Neural cell (in vitro differentiated cells): ENCODE data around the gene C1orf87. TPM values are rescaled to one million over a fixed set of nuclear protein-coding genes. Genes with fewer than 3 reads are reported as not detected.

ENCODE experiments used
- H2AFZ ChIP-seq: fragments of 200-600, 300-800 bp; sonication (generic), shearing (Covaris generic); 2 replicates; pipeline ENCODE4 v1.6.0; 2014; ENCODE audit warnings: low read depth, mild to moderate bottlenecking, antibody characterized with exemption, low read length, moderate library complexity
- H3F3A ChIP-seq: fragments of 200-600 bp; shearing (Covaris generic); 2 replicates; pipeline ENCODE4 v1.6.1; 2016; ENCODE audit warnings: mild to moderate bottlenecking, moderate library complexity, mixed read lengths, antibody characterized with exemption, low read length; ENCODE audit not compliant: insufficient read depth, poor library complexity, severe bottlenecking
- H3K27ac ChIP-seq: fragments of 200-600, 300-800 bp; sonication (generic), shearing (Covaris generic); 2 replicates; pipeline ENCODE4 v1.5.1; 2014; ENCODE audit warnings: mild to moderate bottlenecking, low read length, moderate library complexity
- H3K27me3 ChIP-seq: fragments of 300-800, 200-600 bp; sonication (generic), shearing (Covaris generic); 2 replicates; pipeline ENCODE4 v1.6.0; 2014; ENCODE audit warnings: mild to moderate bottlenecking, low read depth, low read length, moderate library complexity; ENCODE audit not compliant: insufficient read depth
- H3K36me3 ChIP-seq: fragments of 300-800, 200-600 bp; sonication (generic), shearing (Covaris generic); 2 replicates; pipeline ENCODE4 v1.5.1; 2014; ENCODE audit warnings: mild to moderate bottlenecking, antibody characterized with exemption, low read length, moderate library complexity; ENCODE audit not compliant: insufficient read depth
- H3K4me2 ChIP-seq: fragments of 300-800, 200-600 bp; sonication (generic), shearing (Covaris generic); 2 replicates; pipeline ENCODE4 v1.6.0; 2014; ENCODE audit warnings: mild to moderate bottlenecking, low read length
- H3K4me3 ChIP-seq: fragments of 300-800, 200-600 bp; sonication (generic), shearing (Covaris generic); 2 replicates; pipeline ENCODE4 v1.5.1; 2014; ENCODE audit warnings: mild to moderate bottlenecking, low read length, moderate library complexity
- H3K79me2 ChIP-seq: fragments of 200-600 bp; shearing (Covaris generic); replicated peaks from 2 replicates; pipeline ENCODE4 v1.6.0; 2014; ENCODE audit warnings: mild to moderate bottlenecking, low read length, moderate library complexity; ENCODE audit not compliant: insufficient read depth
- H3K9ac ChIP-seq: fragments of 300-800, 200-600 bp; sonication (generic), shearing (Covaris generic); 2 replicates; pipeline ENCODE4 v1.6.1; 2016; ENCODE audit warnings: mild to moderate bottlenecking, low read length, mixed read lengths
- H3K9me2 ChIP-seq: fragments of 200-600 bp; shearing (Covaris generic); 2 replicates; pipeline ENCODE4 v1.6.1; 2016; ENCODE audit warnings: mild to moderate bottlenecking, low read length, mixed read lengths; ENCODE audit not compliant: insufficient read depth
- H3K9me3 ChIP-seq: fragments of 200-600, 300-800 bp; sonication (generic), shearing (Covaris generic); 2 replicates; pipeline ENCODE4 v1.6.1; 2016; ENCODE audit warnings: mild to moderate bottlenecking, mixed run types, low read length, moderate library complexity, mixed read lengths
- H4K20me1 ChIP-seq: fragments of 200-600 bp; shearing (Covaris generic); 2 replicates; pipeline ENCODE4 v1.6.1; 2016; ENCODE audit warnings: mild to moderate bottlenecking, mixed run types; ENCODE audit not compliant: insufficient read depth
- CTCF ChIP-seq: fragments of 450-650 bp; IDR thresholded peaks from 2 replicates; pipeline ENCODE4 v1.5.1; 2014; ENCODE audit warnings: antibody characterized with exemption, mild to moderate bottlenecking, moderate library complexity; ENCODE audit not compliant: poor library complexity, severe bottlenecking
- EP300 ChIP-seq: fragments of 450-650 bp; conservative IDR thresholded peaks from 2 replicates; pipeline ENCODE4 v1.6.1; 2014; ENCODE audit warnings: antibody characterized with exemption, mild to moderate bottlenecking, moderate library complexity; ENCODE audit not compliant: poor library complexity, severe bottlenecking
- EZH2 ChIP-seq: fragments of 200-600, 300-800 bp; shearing (Covaris generic), sonication (generic); IDR thresholded peaks from 2 replicates; pipeline ENCODE4 v1.6.1; 2014; ENCODE audit warnings: antibody characterized with exemption, low read length, borderline replicate concordance, mild to moderate bottlenecking; ENCODE audit not compliant: insufficient read depth, poor library complexity, severe bottlenecking
- MXI1 ChIP-seq: fragments of 450-650 bp; conservative IDR thresholded peaks from 2 replicates; pipeline ENCODE4 v1.6.1; 2014; ENCODE audit warnings: antibody characterized with exemption, mild to moderate bottlenecking; ENCODE audit not compliant: poor library complexity, severe bottlenecking
- POLR2AphosphoS5 ChIP-seq: IDR thresholded peaks from 2 replicates; pipeline ENCODE4 v1.6.1; 2012
- RAD21 ChIP-seq: fragments of 450-650 bp; conservative IDR thresholded peaks from 2 replicates; pipeline ENCODE4 v1.6.1; 2014; ENCODE audit warnings: antibody characterized with exemption, mild to moderate bottlenecking, moderate library complexity
- REST ChIP-seq: IDR thresholded peaks from 2 replicates; pipeline ENCODE4 v1.6.1; 2012; ENCODE audit warnings: borderline replicate concordance
- SMC3 ChIP-seq: fragments of 450-650 bp; conservative IDR thresholded peaks from 2 replicates; pipeline ENCODE4 v1.6.1; 2014; ENCODE audit warnings: antibody characterized with exemption, mild to moderate bottlenecking, moderate library complexity; ENCODE audit not compliant: poor library complexity
- TAF1 ChIP-seq: IDR thresholded peaks from 2 replicates; pipeline ENCODE4 v1.6.1; 2012; ENCODE audit warnings: low read depth
- polyA plus RNA-seq: library from polyadenylated mRNA; depleted of rRNA; stranded (reverse); fragments of >200 nt; gene quantifications from 2 replicates; pipeline ENCODE4 v1.2.3, GENCODE V29; 2014

Gene C1orf87
- polyA plus RNA-seq, 1 donor from 2014 or later: not detected

GRCh38 chr1:59977075-59977410 lies 96.5 kb downstream of the C1orf87 start:
- TF ChIP-seq SMC3 (peak; percentile 38), TAF1 (no peak)
- Histone ChIP-seq H3K9me3 (no peaks in the 10 kb centered on the region), H2AFZ (no peak overlapping the region), H3K9ac (no peak overlapping the region), H4K20me1 (no peaks in the 10 kb centered on the region), H3K9me2 (no peaks in the 10 kb centered on the region), H3K4me2 (no peak overlapping the region), H3F3A (no peaks in the 10 kb centered on the region), H3K27ac (no peak overlapping the region), H3K36me3 (no peaks in the 10 kb centered on the region), H3K4me3 (no peak overlapping the region), H3K79me2 (no peaks in the 10 kb centered on the region), H3K27me3 (no peaks in the 10 kb centered on the region)

GRCh38 chr1:59976194-59977074 lies 97.1 kb downstream of the C1orf87 start:
- Histone ChIP-seq H3K4me2 (no peak overlapping the region), H3K27me3 (no peaks in the 10 kb centered on the region), H2AFZ (no peak overlapping the region), H3K9ac (no peak overlapping the region), H3K36me3 (no peaks in the 10 kb centered on the region), H3K79me2 (no peaks in the 10 kb centered on the region), H4K20me1 (no peaks in the 10 kb centered on the region), H3K4me3 (no peak overlapping the region), H3F3A (no peaks in the 10 kb centered on the region), H3K9me2 (no peaks in the 10 kb centered on the region), H3K27ac (no peak overlapping the region), H3K9me3 (no peaks in the 10 kb centered on the region)
- TF ChIP-seq RAD21 (peak; percentile 78), EZH2 (no peak), CTCF (peak; percentile 85), SMC3 (peak; percentile 81)

- H3K9me3 ChIP-seq: no peaks in the 10 kb centered on the region
Observed at GRCh38 chr1:59973719-59974118, 99.9 kb downstream of the C1orf87 start.

More at GRCh38 chr1:59973719-59974118, 99.9 kb downstream of the C1orf87 start:
- Histone ChIP-seq H4K20me1 (no peaks in the 10 kb centered on the region), H2AFZ (no peak overlapping the region), H3K4me2 (no peak overlapping the region), H3K79me2 (no peaks in the 10 kb centered on the region), H3K9ac (no peak overlapping the region), H3K27ac (no peak overlapping the region), H3K27me3 (no peaks in the 10 kb centered on the region), H3K36me3 (no peaks in the 10 kb centered on the region), H3K4me3 (no peak overlapping the region), H3K9me2 (no peaks in the 10 kb centered on the region), H3F3A (no peaks in the 10 kb centered on the region)
- TF ChIP-seq RAD21 (no peak), EP300 (no peak), MXI1 (no peak), EZH2 (no peak), CTCF (no peak), TAF1 (no peak), REST (no peak), SMC3 (no peak), POLR2AphosphoS5 (no peak)
